HG02852 (cell line): ENCODE results near the gene ARSJ.
"Not testable (repeated sequence)": the region's sequence is repeated elsewhere in the genome, so short reads cannot be mapped to it uniquely, and the experiment has no call there.

Experiments
- ATAC-seq: cut with Tn5 transposase; IDR thresholded peaks from one replicate; pipeline ENCODE4 v1.9.1; 2021; ENCODE audit warnings: mild to moderate bottlenecking, moderate library complexity; ENCODE audit not compliant: unreplicated experiment

Gene ARSJ

DNA sequence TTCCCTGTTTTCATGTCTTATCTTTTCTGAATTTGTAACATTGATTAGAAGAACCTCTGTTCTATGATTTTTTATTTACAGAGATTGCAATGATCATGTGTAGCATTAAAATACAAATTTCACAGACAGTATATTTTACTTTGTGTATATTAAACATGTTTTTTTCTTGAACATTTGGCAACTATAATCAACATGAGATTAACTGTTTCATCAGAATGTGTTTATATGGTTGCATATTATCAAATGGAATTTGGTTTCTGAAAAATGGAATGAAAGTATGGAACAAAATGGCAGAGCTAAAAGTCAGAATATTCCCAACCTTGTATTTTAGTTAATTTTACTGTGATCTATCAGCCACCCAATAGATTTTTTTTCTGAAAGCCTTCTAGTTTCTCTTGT, 19.9 kb downstream of the ARSJ start:
- no peak for ATAC-seq

DNA sequence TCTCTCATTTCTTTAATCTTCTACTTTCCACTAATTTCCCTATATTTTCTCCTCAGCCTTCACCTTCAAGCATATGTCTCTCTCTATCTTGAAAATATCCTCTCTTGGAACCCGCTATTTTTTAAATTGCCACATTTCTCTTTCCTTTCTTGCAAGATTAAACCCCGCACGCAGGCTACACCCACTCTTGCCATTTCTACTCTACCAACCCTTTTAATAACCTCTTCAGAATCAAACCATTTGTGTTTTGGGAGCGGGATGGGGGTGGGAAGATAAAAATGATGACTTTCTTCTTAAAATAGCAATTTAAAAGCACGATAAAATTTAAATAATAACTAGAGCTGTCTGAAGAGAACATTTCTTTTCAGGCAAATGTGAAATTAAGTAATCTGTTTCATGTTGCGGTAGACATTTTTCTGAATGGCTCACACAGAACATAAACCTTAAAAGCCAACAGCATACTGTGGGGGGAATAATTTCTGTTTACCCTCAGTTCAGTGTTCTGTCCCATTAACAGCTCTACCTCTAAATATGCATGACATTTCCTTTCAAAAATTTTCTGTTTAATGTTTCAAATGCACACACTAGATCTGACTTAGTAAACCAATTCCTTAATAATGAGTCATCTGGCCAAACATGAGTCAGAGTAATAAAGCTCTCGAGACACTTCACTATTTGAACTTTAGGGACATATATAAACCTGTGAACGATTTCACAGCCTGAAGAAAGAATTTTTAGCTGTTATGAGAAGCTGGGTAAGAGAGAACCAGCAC, 20.5 kb downstream of the ARSJ start:
- ATAC-seq = no peak

DNA sequence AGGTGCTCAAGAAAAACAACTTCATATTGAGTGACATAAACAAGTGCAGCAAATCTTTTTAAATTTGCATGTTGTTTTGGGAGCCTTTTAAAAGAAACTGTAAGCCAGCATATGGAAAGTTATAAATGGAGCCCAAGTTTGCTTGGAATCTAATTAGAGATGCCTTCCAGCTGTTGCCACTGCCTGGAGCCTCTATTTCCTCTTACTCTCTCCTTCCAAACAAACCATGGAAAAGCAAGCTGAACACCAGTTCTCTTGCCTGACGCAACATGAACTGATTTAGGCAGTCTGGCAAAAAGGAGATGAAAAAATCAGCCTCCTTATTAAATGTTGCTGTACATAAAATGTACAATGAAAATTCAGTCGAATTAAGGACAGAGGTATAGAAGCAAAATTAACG, 21.5 kb downstream of the ARSJ start:
- ATAC-seq = no peak

DNA sequence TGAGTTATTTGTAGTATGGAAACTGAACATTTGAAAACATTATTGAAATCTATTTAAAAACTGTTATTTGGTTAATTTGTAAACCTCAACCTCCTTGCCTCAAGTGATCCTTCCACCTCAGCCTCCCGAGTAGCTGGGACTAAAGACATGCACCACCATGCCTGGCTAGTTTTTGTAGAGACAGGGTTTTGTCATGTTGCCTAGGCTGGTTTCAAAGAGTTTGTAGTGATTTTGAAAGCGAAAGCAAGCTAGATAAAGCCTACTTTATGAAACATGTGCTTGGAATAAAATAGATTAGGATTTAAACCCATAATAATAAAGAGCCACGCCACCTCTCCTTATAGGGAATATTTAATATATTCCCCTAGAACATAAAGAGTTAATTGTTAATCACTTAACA, 23.5 kb downstream of the ARSJ start:
- no peak for ATAC-seq

DNA sequence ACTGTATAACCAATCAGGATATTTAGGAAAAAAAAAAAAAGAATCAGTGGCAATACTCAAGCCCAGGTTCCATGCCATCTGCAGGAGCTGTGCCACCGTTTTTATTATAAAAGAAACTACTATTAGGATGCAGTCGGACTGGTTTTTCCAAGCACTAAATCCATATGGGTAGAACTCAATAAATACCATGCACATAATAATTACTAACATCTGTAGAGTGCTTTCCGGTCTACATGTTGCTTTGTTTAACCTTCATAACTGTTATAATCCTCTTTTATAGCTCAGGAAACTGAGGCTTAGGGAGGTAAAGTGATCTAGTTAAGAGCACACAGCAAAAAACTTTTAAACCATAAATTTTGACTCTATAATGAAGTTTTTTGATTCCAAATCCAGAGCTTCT, 24.0 kb downstream of the ARSJ start:
- ATAC-seq = no peak

DNA sequence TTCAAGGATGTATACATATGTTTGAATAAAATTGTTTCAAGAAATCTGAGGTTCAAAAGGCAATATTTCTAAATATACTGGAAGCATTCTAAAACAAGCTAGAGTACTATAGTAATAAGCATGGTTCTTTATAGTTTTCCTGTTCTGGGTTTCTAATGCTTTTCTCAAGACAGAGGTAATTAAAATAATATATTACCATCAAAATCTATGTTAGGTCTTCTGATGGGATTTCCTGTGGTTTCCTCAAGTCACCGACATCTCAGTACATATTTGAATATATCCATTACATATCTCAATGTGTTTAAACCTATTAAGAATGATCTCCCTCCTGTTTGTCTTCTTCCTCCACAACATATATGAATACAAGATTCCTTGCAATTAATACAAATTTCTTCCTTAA, 25.6 kb downstream of the ARSJ start:
- no peak for ATAC-seq

DNA sequence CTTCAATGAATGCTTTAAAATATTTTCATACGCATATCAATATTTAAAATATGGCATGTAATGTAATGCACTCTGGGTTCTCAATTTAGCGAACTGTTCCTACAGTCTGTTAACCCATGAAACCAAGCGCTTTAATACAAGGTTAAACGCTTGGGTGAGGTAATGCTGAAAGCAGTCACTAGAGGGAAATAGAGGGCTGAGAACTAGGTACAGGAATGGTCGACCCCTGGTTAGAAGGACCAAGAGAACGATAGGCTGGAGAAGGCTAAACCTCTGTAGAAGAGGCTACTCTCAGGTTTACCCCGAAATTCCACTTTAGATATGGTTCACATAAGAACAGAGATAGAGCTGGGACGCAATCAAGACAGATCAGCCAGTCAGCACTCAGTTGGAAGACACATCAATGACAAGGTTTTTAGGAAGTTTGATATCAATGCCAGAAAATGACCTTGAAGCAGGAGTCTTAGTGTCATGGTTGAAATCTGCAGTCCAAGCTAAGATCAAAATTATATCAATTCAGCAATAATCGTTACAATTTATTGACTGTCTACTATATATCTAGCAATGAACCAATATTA, 26.9 kb downstream of the ARSJ start:
- ATAC-seq = peak; percentile 91

DNA sequence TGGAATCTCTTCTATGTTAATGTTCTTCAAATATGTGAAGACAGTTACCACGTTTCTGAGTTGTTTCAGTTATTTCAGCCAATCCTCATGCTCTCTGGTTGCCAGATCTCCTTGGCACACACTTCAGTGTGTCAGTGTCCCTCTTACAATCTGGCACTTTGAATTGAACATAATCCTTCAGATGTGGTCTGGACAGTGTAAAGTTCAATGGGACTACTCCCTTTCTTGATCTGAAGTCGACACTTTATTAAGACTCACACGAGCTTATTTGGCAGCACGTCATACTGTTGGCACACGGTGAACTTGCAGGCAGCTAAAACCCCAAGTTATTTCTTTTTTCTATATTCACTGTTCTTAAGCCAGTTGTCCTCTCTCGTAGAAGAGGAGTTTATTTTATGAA, 28.2 kb downstream of the ARSJ start:
- ATAC-seq = no peak

DNA sequence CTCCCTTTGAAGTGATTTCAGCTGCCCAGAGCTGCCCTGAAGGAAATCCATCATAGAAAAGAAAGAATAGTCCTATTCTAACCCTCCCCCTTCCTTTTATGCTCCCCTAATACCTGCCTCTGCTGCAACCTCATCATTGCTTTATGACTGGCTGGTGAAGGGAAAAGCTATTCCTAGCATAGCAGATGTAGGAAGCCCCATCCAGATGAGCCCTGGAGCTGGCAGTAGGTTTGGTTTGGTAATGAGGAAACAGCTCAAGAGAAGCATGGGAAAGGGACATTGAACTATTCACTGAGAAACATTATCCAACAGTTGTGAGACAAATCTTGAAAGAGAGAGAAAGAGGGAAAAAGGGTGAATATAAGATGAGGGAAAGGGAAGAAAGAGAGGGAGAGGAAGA, 29.2 kb downstream of the ARSJ start:
- ATAC-seq = no peak

DNA sequence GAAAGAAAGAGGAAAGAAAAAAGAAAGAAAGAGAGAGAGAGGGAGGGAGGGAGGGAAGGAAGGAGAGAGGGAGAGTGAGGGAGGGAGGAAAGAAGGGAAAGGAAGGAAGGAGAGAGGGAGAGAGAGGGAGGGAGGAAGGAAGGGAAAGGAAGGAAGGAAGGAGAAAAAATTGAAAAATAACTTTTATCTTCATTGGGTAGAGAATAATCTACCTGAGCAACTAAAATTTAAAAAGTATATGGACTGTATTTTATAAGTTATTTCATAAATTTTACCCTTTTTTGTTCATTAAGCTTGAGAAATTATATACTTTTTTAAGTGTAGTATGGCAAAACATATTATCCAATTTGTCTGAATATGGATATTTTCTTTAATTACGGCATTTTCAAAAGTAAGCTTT, 32.0 kb downstream of the ARSJ start:
- no peak for ATAC-seq

DNA sequence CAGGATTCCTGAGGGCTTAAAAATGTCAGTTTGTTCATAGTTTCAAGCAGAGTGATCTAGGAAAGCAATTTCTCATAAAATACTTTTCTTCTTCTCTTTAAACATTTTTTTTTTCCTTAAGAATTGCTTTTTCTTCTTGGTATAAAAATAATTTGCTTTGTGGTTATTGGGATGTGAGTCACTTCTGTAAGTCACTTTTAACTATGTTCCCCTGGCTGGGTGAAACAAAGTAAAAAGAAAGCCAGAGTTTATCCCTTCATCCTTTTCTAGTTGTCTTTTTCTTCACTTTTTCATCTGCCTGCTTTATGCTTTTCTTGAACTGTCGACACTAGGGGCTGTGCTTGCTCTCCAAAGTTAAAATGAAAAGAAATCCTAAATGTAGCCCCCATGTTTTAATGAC, 33.5 kb downstream of the ARSJ start:
- ATAC-seq = no peak

DNA sequence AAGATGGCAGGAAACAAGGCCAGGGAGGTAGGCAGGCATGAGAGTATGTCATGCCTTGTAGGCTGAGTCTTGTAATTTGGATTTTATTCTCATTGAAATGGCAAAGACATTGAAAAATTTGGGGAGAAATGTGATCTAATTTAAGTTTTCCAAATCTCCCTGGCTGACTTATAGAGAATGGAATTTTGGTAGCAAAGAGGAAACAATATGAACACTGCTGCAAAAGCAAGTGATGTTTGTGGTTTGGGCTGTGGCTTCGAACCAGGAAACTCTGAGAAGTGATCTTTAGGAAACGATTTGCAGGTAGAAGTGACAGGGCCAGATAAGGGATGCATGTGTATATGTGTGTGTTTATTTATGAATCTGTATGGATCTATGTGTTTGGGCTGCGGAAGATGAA, 35.6 kb downstream of the ARSJ start:
- ATAC-seq = no peak

DNA sequence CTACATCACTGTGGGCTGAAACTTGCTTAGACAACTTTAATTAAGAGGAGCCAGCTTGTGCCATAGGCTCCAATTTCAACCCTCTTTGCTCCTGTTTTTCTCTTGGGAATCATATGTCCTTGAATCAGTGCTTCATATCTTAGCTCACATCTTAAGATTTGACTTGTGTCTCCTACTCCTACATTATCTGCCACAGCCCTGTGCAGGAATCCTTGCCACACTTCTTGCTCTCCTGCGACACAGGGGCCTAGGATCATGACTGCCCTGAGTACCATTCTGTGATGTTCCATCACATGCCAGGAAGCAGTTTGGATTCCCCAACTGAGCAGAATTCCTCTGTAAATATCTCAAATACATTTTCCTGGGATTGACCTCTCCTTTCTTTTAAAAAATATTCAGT, 36.4 kb downstream of the ARSJ start:
- no peak for ATAC-seq

DNA sequence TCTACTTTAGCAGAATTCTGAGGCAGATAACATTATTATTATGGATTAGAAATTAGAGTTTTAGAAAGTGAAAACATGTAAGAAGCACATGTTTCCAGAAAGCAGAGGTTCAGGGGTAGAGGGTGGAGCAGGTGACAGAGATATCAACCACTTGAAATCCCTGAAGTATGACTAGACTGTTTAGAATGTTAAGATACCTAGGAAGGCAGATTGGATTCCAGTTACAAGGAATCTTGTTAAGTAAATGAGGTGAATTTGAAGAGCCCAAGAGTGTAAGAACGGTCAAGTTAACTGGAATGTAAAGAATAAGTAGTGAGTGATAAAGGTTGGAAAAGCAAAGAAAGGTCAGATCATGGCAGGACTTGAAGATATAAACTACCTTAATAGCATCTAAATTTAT, 37.6 kb downstream of the ARSJ start:
- ATAC-seq = no peak

DNA sequence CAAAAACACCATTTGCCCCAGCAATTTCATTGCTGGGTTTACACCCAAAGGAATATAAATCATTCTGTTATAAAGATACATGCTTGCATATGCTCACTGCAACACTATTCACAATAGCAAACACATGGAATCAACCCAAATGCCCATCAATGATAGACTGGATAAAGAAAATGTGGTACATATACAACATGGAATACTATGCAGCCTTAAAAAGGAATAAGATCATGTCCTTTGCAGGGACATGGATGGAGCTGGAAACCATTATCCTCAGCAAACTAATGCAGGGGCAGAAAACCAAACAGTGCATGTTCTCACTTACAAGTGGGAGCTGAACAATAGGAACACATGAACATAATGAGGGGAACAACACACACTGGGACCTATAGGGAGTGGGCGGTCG, 39.3 kb downstream of the ARSJ start:
- ATAC-seq = not testable (repeated sequence)

DNA sequence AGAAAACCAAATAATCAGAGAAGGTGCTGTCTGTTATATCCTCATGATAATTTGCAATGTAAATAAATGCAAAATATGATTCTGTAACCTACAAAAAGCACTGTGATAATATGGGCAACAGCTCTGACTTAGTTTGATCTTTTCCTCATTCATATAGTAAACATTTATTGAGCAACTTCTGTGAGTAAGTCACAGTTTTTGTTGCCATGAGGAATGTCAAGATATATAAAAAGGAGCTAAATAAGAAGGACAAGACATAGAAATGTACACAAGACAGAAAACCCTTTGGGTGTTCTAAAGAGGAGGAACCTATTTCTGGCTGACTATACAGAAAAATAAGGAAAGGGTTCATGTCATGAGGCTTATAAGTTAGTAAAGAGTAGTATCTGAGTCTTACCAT, 44.3 kb downstream of the ARSJ start:
- no peak for ATAC-seq

DNA sequence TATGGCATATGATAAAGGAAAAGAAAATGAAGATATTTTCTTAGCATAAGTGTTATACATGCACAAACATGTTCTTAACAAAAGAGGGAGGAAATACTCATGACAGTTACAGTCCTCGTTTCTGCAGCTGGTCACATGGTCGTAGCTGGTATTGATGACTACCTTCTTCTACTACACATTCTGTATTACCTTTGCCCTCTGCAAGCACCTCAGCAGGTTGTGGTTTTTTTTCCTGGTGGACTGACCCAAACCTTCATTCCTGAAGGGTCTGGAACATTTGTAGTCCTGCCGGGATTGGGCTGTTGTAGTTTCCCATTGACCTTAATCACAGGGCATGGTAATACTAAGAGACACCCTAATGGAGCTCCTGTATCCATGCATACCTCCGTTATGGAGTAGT, 54.7 kb downstream of the ARSJ start:
- not testable (repeated sequence) for ATAC-seq

DNA sequence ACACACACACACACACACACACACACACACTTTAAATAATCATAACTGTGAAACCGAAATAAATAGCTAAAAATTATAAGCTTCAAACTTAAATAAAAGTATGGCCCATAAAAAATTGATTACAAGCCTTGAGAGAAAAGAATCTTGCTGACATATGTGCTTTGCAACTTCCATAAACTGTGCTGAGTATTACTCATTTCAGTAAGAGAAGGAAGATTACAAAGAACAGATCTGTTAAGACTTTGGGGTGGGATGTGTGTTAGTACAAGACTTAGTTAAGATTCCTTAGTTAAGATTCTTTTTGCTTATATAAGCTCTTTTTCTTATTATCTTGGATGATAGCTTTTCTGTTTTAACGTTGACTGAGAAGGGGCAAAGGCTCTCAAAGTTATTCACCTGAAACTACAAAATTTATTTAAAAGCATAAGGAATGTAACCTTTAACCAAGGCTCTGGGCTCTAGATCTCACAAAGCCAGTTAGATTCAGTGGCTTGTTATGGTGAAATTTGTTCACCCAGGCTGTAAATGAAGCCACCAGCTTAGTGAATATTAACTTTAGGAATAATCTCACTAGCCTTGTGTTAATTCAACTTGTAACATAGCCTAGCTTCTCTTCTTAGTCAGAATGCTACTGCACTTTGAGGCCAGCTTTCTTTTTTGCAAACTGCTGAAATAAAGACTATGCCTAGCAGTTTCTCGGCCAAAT, 58.2 kb downstream of the ARSJ start:
- no peak for ATAC-seq

DNA sequence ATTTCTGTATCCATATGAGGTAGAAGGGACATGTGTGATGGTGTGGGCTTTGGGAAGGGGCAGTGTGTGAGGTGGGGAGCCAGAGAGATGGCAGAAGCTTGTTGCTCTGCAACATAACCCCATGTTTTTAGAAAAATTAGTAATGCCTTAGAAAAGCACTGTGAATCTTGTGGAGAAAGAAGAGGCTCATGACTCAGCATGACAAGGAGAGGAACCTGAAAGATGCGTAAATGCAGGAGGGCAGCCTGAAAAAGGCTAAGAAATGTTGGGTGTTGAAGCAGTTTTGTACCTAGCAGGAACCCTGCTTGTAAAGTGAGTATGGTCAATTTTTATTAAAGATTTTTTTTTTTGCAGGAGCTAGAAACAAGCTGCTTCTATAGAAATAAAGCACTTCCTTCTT, 59.8 kb downstream of the ARSJ start:
- ATAC-seq = no peak

DNA sequence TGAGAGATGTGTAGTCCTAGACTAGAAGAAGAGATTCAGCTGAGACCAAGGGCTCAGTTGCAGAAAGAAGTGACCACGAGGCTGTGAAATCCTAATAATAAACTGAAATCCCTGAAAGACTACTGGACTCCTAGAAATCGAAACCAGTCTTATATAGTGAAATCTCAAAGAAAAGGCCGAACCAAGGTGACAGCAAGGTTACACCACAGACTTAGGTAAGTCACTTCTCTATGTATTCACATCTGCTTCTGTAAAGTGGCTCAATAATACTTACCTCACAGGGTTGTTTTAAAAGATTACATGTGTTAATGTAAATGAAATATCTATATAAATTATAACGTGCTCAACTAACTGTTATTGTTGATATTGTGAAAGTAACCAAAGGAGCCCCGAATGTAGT, 60.3 kb downstream of the ARSJ start:
- ATAC-seq = no peak

DNA sequence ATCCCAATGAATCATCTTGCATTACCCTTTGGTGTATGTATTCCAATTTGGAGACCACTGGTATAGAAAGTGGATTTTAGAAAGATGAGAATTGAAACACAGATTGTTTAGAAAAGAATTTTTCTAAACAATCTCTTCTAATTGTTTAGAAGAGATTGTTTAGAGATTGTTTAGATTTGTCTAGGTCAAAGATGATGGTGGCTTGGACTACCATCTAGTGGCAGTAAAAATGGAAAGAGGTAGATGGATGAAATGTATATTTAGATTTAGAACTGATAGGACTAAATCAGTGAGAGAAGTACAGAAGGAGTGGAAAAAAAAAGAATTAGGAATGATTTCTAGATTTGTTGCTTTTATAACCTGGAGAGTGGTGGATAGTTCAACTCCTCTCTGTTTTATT, 70.6 kb downstream of the ARSJ start:
- ATAC-seq = no peak

DNA sequence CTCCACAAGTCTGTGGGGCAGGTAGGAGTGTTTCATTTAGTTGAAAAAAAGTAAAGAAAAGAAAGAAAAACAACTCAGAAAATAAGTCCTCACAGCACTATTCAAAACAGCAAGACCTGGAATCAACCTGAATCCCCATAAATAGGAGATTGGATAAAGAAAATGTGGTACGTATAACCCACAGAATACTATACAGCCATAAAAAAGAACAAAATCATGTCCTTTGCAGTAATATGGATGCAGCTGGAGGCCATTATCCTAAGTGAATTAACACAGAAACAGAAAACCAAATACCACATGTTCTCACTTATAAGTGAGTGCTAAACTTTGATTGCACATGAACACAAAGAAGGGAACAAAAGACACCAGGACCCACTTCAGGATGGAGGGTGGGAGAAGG, 71.9 kb downstream of the ARSJ start:
- ATAC-seq = no peak
